SHP77 (cell line): ENCODE results near the gene KRTAP10-5.

Experiments used
- DNase-seq, 2 experiments: peaks; one replicate each; lab custom pipeline; 2025; lab: John Stamatoyannopoulos, UW

The KRTAP10-5 gene

GRCh38 chr21:44549525-44550211, 30.7 kb downstream of the KRTAP10-5 start:
- DNase-seq: no peak

GRCh38 chr21:44548922-44549321, 31.5 kb downstream of the KRTAP10-5 start:
- no peak for DNase-seq

- no peak for DNase-seq
Observed at GRCh38 chr21:44548381-44548780, 32.0 kb downstream of the KRTAP10-5 start.

GRCh38 chr21:44547656-44548331, 32.6 kb downstream of the KRTAP10-5 start:
- no peak for DNase-seq

GRCh38 chr21:44544566-44544965, 35.8 kb downstream of the KRTAP10-5 start:
- no peak for DNase-seq

GRCh38 chr21:44542716-44543115, 37.7 kb downstream of the KRTAP10-5 start:
- no peak for DNase-seq

GRCh38 chr21:44540741-44541288, 39.6 kb downstream of the KRTAP10-5 start:
- DNase-seq: no peak

- DNase-seq: no peak
Observed at GRCh38 chr21:44539991-44540666, 40.3 kb downstream of the KRTAP10-5 start, which contains the start of gene KRTAP10-1. Gene KRTAP10-1, minus strand, starts transcription at chr21:44540195. Its CDS starts 45 bp downstream, at chr21:44540150.

- DNase-seq: no peak
Observed at GRCh38 chr21:44539046-44539445, 41.4 kb downstream of the KRTAP10-5 start.

GRCh38 chr21:44537930-44538911, 42.2 kb downstream of the KRTAP10-5 start:
- DNase-seq: no peak

GRCh38 chr21:44535963-44536362, 44.4 kb downstream of the KRTAP10-5 start:
- no peak for DNase-seq

GRCh38 chr21:44534688-44535087, 45.7 kb downstream of the KRTAP10-5 start:
- no peak for DNase-seq

- DNase-seq: no peak
Observed at GRCh38 chr21:44533891-44534627, 46.3 kb downstream of the KRTAP10-5 start.

- DNase-seq: no peak
Observed at GRCh38 chr21:44533121-44533890, 47.1 kb downstream of the KRTAP10-5 start.

- no peak for DNase-seq
Observed at GRCh38 chr21:44532712-44533111, 47.7 kb downstream of the KRTAP10-5 start.

GRCh38 chr21:44531606-44532564, 48.5 kb downstream of the KRTAP10-5 start:
- peak; percentile 24 to 67 for DNase-seq

- no peak for DNase-seq
Observed at GRCh38 chr21:44530903-44531605, 49.4 kb downstream of the KRTAP10-5 start.
